Frontal cortex (tissue), 4 donors: Measurements from ENCODE around the gene RAB27A. TPM values are rescaled to one million over a fixed set of nuclear protein-coding genes. Genes with fewer than 3 reads are reported as not detected.

Experiments
- DNase-seq, 2 donors: peaks; one replicate each; pipeline ENCODE4 v3.0.0; 2012; ENCODE audit warnings: low spot score in 2 of 2
- FAIRE-seq: peaks from 2 replicates; lab custom pipeline; 2012; peaks lifted over from hg19 to GRCh38; lab: Jason Lieb, UNC
- total RNA-seq: library from RNA; depleted of rRNA; stranded (reverse); fragments of >200 nt; gene quantifications from one replicate; pipeline ENCODE4 v1.2.3, GENCODE V29; 2014
- donor health status: control.
- donor health status: control.
- donor health status: control.

RAB27A gene
- total RNA-seq, 1 donor from 2014 or later, result 8.2 TPM

- FAIRE-seq, result no peak
- DNase-seq, result no peak
These were observed 55.4 kb downstream of the RAB27A start for GRCh38 chr15:55234104-55234799.

DNA sequence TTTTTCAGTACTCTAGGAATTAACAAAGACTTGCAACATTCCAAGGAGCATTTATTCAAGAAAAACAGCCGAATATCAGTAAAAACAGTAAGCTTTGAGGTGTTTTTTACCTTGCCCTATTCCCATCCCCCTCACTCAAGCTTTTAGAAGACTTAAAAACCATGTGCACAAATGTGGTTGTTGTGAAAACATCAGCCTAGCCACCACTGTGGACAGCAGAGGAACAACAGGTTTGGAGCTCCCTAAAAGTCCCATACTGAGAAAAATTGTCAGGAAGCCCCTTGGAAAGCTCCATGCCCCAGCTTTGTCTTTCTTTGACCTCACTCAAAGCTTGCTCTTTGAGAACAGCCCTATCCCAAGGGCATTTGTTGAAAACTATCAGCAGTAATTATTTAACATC is 58.2 kb downstream of the RAB27A start:
- FAIRE-seq (no peak), DNase-seq (no peak)

DNA sequence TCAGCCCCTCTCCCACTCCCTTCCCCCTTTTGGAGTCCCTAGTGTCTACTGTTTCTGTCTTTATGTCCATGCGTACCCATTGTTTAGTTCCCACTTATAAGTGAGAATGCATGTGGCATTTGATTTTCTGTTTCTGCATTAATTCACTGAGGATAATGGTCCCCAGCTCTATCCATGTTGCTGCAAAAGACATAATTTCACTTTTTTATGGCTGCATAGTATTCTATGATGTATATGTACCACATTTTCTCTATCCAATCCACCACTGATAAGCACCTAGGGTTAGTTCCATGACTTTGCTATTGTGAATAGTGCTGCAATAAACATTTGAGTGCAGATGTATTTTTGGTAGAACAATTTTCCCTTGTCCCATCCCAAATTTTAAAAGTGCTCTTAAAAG is 58.7 kb downstream of the RAB27A start:
- DNase-seq, result no peak
- FAIRE-seq, result no peak

- no peak for DNase-seq
- FAIRE-seq, result no peak
These were observed 59.5 kb downstream of the RAB27A start for GRCh38 chr15:55230051-55230670.

DNA sequence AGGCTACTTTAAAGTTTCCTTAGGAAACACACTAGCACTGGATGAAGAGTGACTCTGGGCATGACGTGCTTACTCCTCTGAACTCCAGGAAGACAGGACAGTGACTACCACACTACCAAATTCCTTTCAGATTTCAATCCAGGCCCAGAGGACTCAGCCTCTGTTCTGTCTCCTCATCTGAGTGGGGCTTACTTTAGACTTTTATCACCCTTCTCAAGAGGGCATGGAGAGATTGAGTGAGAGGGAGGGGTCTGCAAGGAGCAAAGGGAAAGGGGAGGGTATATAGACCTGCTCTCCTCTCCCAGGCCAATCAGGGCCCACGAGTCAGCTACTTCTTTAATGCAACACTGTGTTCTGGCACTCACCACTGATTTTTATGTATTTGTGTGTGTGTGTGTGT is 63.5 kb downstream of the RAB27A start:
- DNase-seq, result no peak
- FAIRE-seq, result no peak

DNA sequence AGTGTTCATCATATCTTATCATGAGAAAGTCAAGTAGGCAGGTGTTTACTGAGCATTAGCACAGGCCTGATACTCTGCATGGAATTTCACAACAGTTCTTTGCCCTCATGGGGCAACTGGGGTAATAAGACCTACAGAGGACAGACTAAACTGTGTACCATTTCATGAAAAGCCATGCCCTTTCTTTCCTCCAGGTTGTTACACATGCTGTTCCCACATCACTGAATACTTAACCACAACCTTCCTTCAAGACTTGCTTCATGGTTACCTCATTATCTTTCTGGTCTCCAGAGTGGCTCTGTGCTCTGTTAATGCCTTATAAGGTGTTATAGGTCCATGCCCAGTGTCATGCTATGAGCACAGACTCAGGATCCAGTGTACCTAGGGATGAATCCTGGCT is 64.7 kb downstream of the RAB27A start:
- DNase-seq, result no peak
- no peak for FAIRE-seq

DNA sequence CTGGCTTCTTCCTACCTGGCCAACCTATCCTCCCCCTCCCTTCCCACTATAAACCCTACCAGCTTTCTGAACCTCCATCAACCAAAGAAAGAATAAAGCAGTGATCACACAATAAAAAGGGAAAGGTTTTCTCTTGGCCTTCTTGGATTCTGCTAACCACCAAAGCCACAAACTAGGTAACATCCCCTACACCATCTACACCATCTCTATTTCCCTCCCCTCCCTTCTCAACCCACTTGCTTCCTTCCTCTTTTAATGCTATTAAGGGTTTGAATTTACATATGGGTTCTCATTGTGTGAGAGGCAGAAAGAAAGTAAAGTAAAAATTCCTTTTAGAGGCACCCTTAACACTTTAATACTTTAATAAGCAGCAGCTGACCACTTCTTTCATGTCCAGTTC is 67.0 kb downstream of the RAB27A start:
- DNase-seq (no peak), FAIRE-seq (no peak)

DNA sequence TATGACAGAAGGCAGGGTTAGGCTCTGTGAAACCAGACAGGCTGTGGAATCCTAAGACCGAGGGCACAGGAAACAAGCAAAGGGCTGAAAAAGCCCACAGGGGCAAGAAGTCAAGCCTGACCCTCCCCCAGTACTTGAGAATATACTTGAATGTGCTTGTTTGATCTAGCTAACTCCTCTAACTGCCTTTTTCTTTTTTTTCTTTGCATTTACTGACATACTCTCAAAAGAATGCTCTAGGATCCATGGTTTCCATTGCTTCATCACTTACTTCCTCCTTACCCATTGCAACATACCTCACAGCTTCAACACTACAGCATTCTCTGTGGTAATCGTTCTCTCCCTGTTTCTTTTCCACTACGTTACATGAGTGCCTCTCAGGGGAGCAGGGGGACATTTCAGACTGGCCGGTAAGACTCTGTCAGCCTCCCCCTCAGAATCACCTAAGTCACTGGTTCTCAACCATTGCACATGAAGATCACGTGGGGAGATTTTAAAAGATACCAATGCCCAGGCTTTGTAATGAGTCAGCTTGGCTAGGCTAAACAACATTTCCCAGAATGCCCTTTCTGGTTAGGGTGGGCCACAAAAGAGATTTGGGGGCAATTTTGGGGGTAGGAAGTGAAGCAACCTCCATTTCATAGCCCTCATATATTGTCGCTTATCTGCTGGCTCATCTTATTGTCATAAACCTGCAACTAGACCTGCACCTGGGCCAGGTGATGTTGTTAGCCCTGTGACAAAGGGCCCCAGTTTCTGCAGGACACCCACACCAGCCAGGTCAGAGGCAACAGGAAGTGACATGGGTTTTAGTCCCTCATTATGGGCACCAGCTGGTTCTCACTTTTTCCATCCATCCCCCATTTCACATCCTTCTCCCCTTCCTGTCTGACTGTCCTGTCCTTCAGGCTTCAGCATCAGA is 68.3 kb downstream of the RAB27A start:
- FAIRE-seq, result no peak
- DNase-seq, result no peak

DNA sequence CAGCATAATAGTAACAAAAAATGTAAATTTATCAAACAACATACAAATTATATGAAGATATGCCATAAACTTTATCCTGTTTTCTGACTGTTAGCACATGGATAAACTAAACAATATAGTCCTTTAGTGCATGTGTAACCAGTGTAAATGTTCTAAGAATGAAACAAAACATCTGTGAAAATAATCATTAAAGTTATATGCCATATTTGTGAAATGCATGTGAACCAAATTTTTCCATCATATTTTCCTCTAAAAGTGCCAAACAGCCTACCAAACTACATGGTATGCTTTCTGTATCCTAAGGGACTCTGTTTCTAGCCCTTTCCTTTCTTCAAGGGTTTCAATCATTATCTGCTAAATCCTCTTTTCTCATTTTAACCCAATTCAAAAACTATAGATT is 69.0 kb downstream of the RAB27A start:
- DNase-seq (no peak), FAIRE-seq (no peak)

- FAIRE-seq (no peak), DNase-seq (no peak)
These were observed 71.6 kb downstream of the RAB27A start for GRCh38 chr15:55218056-55218455.

- FAIRE-seq (no peak), DNase-seq (no peak)
These were observed 85.1 kb downstream of the RAB27A start for GRCh38 chr15:55204464-55204863.

GRCh38 chr15:55202206-55202605 is 87.4 kb downstream of the RAB27A start:
- FAIRE-seq (no peak), DNase-seq (no peak)

- FAIRE-seq (no peak), DNase-seq (no peak)
These were observed 90.9 kb downstream of the RAB27A start for GRCh38 chr15:55198706-55199105.

GRCh38 chr15:55197719-55198118 is 91.9 kb downstream of the RAB27A start:
- no peak for DNase-seq
- no peak for FAIRE-seq

DNA sequence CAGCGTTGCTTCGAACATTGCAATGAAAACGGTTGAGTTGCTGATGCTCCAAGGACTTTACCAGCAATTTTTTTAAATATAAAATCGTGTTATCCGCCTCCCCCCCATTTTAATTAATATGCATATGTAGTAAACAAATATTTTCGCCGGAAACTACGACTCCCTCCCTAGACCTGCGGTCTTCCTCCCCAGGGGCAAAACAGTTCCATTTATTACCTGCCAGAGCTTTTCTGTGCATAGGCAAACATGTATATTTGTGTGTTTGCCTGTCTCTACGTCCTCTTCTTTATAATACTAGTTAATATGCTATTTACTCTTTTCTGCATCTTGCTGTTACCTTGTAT is 92.3 kb downstream of the RAB27A start:
- FAIRE-seq (no peak), DNase-seq (no peak)

DNA sequence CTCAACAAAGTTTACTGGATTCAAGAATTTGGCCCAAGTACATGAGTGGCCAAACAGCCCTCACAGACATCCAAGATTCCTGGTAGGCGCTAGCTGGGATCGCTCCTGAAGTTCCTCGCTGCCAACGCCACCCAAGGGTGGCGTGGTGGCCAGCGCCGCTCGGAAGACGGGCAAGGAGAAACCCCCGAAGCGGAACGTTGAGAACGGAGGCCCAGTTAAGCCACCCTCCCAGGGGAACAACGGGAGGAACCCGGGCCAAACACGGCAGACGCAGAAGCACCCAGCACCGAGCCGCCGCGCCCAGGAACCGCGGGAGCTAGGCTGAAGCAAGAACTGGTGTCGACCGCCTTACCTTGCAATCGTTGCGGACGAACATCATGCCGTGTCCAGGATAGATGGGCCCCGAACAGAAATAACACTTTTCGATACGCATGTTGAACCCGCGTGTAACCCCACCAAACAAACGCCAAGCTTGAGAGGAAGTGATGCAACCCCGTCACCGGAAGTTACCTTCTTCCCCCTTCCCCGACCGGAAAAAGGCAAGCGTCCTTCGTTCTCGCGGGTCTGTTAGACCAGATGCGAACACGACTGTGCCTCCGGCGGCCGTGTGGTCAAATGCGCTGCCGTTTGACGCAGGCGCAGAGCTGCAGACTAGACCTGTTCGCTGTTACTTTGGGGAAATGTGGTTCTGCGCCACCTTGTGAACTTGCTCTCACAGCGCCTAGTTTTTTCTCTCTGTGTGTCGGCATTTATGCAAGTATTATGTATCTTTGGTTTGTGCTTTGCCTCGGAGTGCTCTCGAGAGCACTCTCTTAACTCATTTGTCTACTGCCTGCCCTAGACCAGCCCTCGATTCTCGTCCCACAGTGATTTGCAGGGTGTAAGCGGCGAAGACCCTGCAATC is 92.9 kb downstream of the RAB27A start, which contains the start of gene RSL24D1:
Gene RSL24D1 (minus strand): TSS at position 484 of the 904 bp plus-strand sequence. CDS start 51 bp downstream, at position 433.
- FAIRE-seq (peak; percentile 10), DNase-seq (peak; percentile 61 to 84)

DNA sequence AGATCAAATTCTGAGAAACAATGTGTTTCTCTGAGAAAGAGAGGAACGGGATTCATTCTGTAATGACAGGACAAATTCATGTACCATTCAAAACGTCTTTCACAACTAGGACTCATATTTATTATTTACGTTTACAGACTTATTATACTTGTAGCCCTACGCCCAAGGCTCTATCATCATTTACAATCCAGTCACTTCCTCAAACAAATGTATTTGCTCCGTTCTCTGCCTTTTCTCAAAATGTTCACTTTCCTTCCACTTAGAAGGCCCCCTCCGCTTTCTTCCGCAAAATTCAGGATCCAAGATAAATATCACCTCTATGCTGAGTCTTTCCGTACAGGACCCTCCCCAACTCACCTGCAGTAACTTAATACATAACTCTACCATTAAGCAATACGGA is 93.6 kb downstream of the RAB27A start:
- DNase-seq (no peak), FAIRE-seq (no peak)

GRCh38 chr15:55194256-55194655 is 95.4 kb downstream of the RAB27A start:
- no peak for FAIRE-seq
- no peak for DNase-seq

GRCh38 chr15:55186331-55186730 is 103.3 kb downstream of the RAB27A start:
- DNase-seq (no peak), FAIRE-seq (no peak)

- no peak for FAIRE-seq
- DNase-seq, result no peak
These were observed 105.9 kb downstream of the RAB27A start for GRCh38 chr15:55183679-55184078.
